CD4-positive, alpha-beta memory T cell (primary cell): ENCODE results near the gene LGALS9B. TPM values are rescaled to one million over a fixed set of nuclear protein-coding genes. Genes with fewer than 3 reads are reported as not detected.
"Not testable (repeated sequence)": the region's sequence is repeated elsewhere in the genome, so short reads cannot be mapped to it uniquely, and the experiment has no call there.

Experiments used
- CTCF ChIA-PET: fragments of 350-600 bp; sonication (Branson Sonifier 250); formaldehyde crosslinking; loops from one replicate; lab custom pipeline; 2021; ENCODE audit warnings: inconsistent platforms; ENCODE audit not compliant: partially characterized antibody; lab: Charles Lee
- POLR2A ChIA-PET: fragments of 350-600 bp; sonication (Branson Sonifier 250); formaldehyde crosslinking; loops from one replicate; lab custom pipeline; 2021; ENCODE audit not compliant: partially characterized antibody; lab: Charles Lee
- DNase-seq, 5 donors: peaks; one replicate each; pipeline versions ENCODE4 v3.0.0 to v3.0.0-alpha.2; 2020 to 2022; ENCODE audit warnings: mixed read lengths in 1 of 5
- H3K27ac ChIP-seq: one replicate; pipeline ENCODE4 v1.7.0; 2013; ENCODE audit warnings: low read depth, low read length
- H3K27me3 ChIP-seq: 2 replicates; pipeline ENCODE4 v1.7.0; 2013; ENCODE audit warnings: mild to moderate bottlenecking, low read length, moderate library complexity; ENCODE audit not compliant: insufficient read depth
- H3K36me3 ChIP-seq: 2 replicates; pipeline ENCODE4 v1.7.0; 2013; ENCODE audit warnings: mild to moderate bottlenecking, low read length, moderate library complexity; ENCODE audit not compliant: insufficient read depth
- H3K4me1 ChIP-seq: 2 replicates; pipeline ENCODE4 v1.7.0; 2013; ENCODE audit warnings: mild to moderate bottlenecking, low read length, moderate library complexity; ENCODE audit not compliant: insufficient read depth
- H3K4me3 ChIP-seq, 2 donors: one replicate each; pipeline ENCODE4 v1.7.0; 2013; ENCODE audit warnings: low read length in 2 of 2, mild to moderate bottlenecking in 1 of 2
- H3K9me3 ChIP-seq, 2 donors: one replicate each; pipeline ENCODE4 v1.7.0; 2013; ENCODE audit warnings: low read length in 2 of 2, control low read depth in 1 of 2; ENCODE audit not compliant: control insufficient read depth in 1 of 2
- H3K27ac Mint-ChIP-seq, 7 donors: one replicate each; pipeline ENCODE4 v1.8.0; 2020 to 2021; ENCODE audit warnings: mixed read lengths in 7 of 7, mild to moderate bottlenecking in 6 of 7, inconsistent platforms in 3 of 7, moderate library complexity in 3 of 7
- H3K27me3 Mint-ChIP-seq, 2 donors: one replicate each; pipeline ENCODE4 v1.8.0; 2020 to 2021; ENCODE audit warnings: mixed read lengths in 2 of 2
- H3K36me3 Mint-ChIP-seq, 2 donors: one replicate each; pipeline ENCODE4 v1.8.0; 2020 to 2021; ENCODE audit warnings: mixed read lengths in 2 of 2, inconsistent platforms in 1 of 2, mild to moderate bottlenecking in 1 of 2
- H3K4me1 Mint-ChIP-seq, 4 donors: one replicate each; pipeline ENCODE4 v1.8.0; 2020 to 2021; ENCODE audit warnings: mixed read lengths in 4 of 4, mild to moderate bottlenecking in 1 of 4
- H3K4me3 Mint-ChIP-seq, 8 donors: one replicate each; pipeline ENCODE4 v1.8.0; 2020 to 2021; ENCODE audit warnings: mixed read lengths in 8 of 8, mild to moderate bottlenecking in 7 of 8, moderate library complexity in 6 of 8, inconsistent platforms in 3 of 8
- H3K9me3 Mint-ChIP-seq, 8 donors: one replicate each; pipeline ENCODE4 v1.8.0; 2020 to 2021; ENCODE audit warnings: mixed read lengths in 8 of 8, mild to moderate bottlenecking in 5 of 8, inconsistent platforms in 3 of 8, moderate library complexity in 1 of 8
- intact Hi-C: fragments of 100-400 bp; cut with micrococcal nuclease; formaldehyde crosslinking; loops from one replicate; pipeline ENCODE4 v1.15.1; 2023
- polyA plus RNA-seq, 2 donors: library from polyadenylated mRNA; unstranded; fragments of 300-500 nt; fragmentation: Illumina TruSeq; gene quantifications; one replicate each; pipeline ENCODE4 v1.2.3, GENCODE V29; 2021
- total RNA-seq, 2 experiments: library from RNA; stranded (reverse); gene quantifications; one replicate each; pipeline ENCODE4 v1.2.3, GENCODE V29; 2021

LGALS9B gene
- total and polyA plus RNA-seq, 4 experiments from 2014 or later = not detected

DNA sequence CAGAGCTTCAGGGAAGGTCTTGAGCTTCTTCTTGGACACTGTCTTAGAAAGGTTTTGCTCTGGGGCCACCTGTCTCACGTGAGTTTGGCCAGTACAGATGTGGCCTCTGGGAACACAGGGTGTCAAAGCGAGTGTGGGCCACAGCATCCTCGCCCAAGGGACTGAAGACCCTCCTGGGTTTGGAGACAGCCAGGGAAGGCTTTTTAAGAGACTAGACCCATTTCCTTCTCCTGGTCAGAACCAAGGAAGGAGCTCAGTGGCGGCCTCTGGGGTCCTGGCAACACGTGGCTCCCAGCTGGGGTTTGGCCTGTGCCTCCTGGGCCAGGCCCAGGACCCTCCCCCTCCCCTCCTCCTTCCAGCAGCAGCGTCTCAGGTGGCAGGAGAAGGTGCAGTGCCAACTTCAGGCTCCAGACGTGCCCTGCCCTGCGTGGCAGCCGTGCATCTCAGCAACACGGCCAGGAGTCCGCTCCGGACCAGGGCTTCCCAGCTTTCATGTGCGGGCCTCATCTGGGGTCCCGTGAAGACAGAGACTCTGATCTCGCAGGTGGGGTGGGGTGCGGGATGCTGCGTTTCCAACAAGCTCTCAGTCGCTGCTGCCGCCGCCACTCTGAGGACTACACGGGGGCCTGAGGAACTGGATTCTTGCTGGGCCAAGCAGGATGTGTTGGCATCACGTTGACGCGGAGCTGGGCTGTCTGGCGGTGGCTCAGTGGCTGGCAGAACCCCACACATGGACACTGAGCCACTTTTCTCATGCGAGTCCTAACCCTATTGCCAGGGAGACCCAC, 19.6 kb downstream of the LGALS9B start:
- H3K36me3 ChIP-seq, H3K4me3 Mint-ChIP-seq, H3K27ac ChIP-seq, H3K27me3 ChIP-seq, H3K4me1 Mint-ChIP-seq, H3K4me3 ChIP-seq, POLR2A ChIA-PET, H3K27me3 Mint-ChIP-seq, DNase-seq, H3K27ac Mint-ChIP-seq, CTCF ChIA-PET, H3K4me1 ChIP-seq, H3K9me3 Mint-ChIP-seq, intact Hi-C loops, H3K9me3 ChIP-seq, H3K36me3 Mint-ChIP-seq: not testable (repeated sequence)

DNA sequence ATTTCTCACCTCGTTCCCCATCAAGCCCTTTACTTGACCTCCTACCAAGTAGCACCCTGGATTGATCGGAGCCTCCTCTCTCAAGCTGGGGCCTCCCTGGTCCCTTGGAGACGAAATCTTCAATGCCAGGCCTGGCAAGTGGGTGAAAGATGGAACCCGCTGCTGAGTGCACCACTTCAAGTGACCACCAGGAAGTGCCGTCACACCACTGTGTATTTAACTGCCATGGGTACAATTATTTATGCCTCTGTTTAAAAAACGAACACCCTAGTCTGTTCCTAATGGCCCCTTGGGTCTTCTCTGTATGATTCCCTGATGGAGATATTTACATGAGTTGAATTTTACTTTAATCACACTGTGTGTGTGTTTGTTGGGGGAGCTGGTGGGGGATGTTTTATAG, 20.4 kb downstream of the LGALS9B start:
- H3K36me3 Mint-ChIP-seq, H3K27ac ChIP-seq, H3K4me3 Mint-ChIP-seq, H3K9me3 Mint-ChIP-seq, H3K27me3 Mint-ChIP-seq, H3K4me3 ChIP-seq, H3K27ac Mint-ChIP-seq, CTCF ChIA-PET, H3K4me1 ChIP-seq, POLR2A ChIA-PET, H3K4me1 Mint-ChIP-seq, H3K36me3 ChIP-seq, H3K27me3 ChIP-seq, DNase-seq, H3K9me3 ChIP-seq, intact Hi-C loops: not testable (repeated sequence)

DNA sequence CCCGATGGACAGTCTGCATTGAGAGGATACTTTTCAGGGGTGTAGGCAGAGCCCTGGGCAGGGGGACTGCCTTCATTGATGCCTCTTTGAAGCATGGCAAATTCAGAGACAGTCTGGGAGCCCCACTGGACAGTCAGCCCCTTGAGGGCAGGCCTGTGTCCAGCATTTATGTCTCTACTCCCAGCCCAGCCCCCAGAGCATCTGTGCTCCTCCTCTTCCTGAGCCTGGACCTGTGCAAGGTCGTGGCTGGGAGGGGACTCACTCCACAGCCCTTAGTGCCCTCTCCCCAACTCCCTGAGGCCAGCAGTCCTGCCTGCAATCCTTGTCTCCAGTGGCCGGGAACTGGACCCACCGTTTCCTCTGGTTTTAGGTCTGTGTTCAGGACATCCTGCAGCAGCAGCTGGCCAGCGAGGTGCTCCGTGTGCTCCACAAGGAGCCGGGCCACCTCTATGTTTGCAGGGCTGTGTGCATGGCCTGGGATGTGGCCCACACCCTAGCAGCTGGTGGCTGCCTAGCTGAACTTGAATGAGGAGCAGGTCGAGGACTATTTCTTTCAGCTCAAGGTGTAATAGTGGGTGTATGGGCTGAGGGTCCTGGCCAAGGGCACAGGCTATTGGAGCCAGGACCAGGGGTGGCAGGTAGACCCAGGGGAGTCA, 22.6 kb downstream of the LGALS9B start:
- H3K9me3 ChIP-seq, intact Hi-C loops, H3K4me3 ChIP-seq, H3K27ac ChIP-seq, H3K4me3 Mint-ChIP-seq, CTCF ChIA-PET, DNase-seq, H3K27ac Mint-ChIP-seq, H3K27me3 ChIP-seq, POLR2A ChIA-PET, H3K36me3 ChIP-seq, H3K4me1 Mint-ChIP-seq, H3K9me3 Mint-ChIP-seq, H3K36me3 Mint-ChIP-seq, H3K27me3 Mint-ChIP-seq, H3K4me1 ChIP-seq: not testable (repeated sequence)

DNA sequence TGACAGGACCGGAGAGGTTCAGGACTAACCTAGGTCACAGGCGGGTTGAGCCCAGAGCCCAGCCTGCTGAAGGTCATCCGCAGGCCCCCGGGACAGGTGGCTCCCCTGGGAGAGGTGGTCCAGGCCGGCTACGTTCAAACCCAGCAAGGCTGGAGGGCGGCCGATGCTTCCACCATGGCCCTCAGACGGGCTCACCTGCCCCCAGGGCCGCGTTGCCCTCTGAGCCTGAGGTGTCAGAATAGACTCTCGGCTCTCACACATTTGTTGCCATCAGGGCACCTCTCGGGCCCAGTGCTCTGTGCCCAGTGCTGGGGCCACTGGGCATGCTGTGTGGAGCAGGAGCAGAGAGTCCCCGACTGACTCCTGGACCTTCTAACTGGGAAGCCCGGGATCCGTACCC, 23.2 kb downstream of the LGALS9B start:
- intact Hi-C loops, H3K36me3 Mint-ChIP-seq, DNase-seq, H3K27me3 ChIP-seq, H3K4me1 ChIP-seq, H3K9me3 Mint-ChIP-seq, CTCF ChIA-PET, H3K27me3 Mint-ChIP-seq, H3K4me3 ChIP-seq, H3K9me3 ChIP-seq, H3K36me3 ChIP-seq, H3K4me3 Mint-ChIP-seq, POLR2A ChIA-PET, H3K4me1 Mint-ChIP-seq, H3K27ac ChIP-seq, H3K27ac Mint-ChIP-seq: not testable (repeated sequence)

DNA sequence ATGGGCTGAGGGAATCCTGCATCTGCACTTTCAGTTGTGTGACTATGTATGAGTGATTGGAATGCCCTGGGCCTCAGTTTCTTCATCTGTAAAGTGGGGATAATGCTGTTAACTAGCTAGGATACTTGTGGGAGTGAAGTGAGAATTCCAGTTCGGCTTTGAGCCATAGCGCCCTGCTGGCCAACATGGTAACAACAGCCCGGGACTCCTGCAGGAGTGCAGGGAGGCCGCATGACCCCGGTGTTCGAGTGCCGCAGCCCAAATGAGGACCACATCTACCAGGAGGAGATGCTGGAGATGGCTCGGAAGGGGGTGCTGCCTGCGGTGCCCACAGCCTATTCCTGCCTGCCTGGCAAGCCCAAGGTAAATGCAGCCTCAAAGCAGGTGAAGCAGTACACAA, 23.7 kb downstream of the LGALS9B start:
- H3K36me3 ChIP-seq, H3K4me1 Mint-ChIP-seq, POLR2A ChIA-PET, H3K27ac ChIP-seq, H3K4me3 Mint-ChIP-seq, CTCF ChIA-PET, H3K27me3 Mint-ChIP-seq, H3K36me3 Mint-ChIP-seq, H3K4me3 ChIP-seq, H3K4me1 ChIP-seq, intact Hi-C loops, H3K9me3 ChIP-seq, H3K27me3 ChIP-seq, H3K9me3 Mint-ChIP-seq, H3K27ac Mint-ChIP-seq, DNase-seq: not testable (repeated sequence)

DNA sequence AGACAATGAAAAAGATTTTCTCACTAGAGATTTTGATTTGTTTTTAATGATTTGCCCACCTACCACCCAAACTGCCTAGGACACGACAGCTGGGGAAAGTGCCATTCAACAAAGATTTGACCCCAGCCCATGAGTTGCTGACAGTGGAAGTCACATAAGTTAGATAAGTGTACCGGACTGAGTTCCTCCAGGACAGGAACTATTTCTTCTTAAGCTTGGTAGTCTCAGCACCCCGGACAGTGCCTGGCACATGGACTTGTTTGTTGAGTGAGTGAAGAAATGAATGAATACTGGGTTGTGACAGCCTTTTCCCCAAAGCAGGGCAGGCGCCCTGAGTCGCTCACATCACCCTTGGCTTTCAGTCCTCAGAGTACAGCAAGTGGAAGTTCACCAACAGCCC, 26.7 kb downstream of the LGALS9B start:
- H3K4me1 ChIP-seq, H3K9me3 ChIP-seq, H3K4me3 Mint-ChIP-seq, POLR2A ChIA-PET, H3K27ac Mint-ChIP-seq, H3K4me3 ChIP-seq, H3K9me3 Mint-ChIP-seq, CTCF ChIA-PET, H3K36me3 Mint-ChIP-seq, H3K4me1 Mint-ChIP-seq, DNase-seq, H3K27me3 ChIP-seq, H3K27ac ChIP-seq, intact Hi-C loops, H3K27me3 Mint-ChIP-seq, H3K36me3 ChIP-seq: not testable (repeated sequence)

DNA sequence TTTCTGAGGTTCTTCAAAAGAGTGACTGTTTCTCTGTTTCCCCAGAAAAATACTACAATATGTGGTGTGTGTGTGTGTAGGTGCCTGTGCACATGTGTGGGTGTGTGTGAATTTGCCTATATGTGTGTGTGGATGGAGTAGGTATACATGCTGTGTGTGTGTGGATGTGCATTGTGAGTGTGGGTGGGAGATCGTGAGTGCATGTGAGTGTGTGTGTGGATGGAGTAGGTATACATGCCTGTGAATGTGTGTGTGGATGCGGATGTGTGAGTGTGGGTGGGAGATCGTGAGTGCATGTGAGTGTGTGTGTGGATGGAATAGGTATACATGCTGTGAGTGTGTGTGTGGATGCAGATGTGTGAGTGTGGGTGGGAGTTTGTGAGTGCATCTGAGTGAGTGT, 32.2 kb downstream of the LGALS9B start:
- H3K4me3 ChIP-seq, DNase-seq, H3K27me3 ChIP-seq, H3K27ac ChIP-seq, H3K4me3 Mint-ChIP-seq, H3K36me3 ChIP-seq, H3K27ac Mint-ChIP-seq, intact Hi-C loops, H3K9me3 ChIP-seq, H3K4me1 Mint-ChIP-seq, H3K4me1 ChIP-seq, H3K9me3 Mint-ChIP-seq, H3K36me3 Mint-ChIP-seq, H3K27me3 Mint-ChIP-seq, POLR2A ChIA-PET, CTCF ChIA-PET: not testable (repeated sequence)
